Lower lobe of right lung (tissue), 2 donors: Measurements from ENCODE around the gene NINL. TPM values are rescaled to one million over a fixed set of nuclear protein-coding genes. Genes with fewer than 3 reads are reported as not detected.
A peak's percentile ranks its signal among the peaks of the same experiment; 100 is the strongest.

ENCODE experiments used
- ATAC-seq, 2 donors: fragments of 200-7000 bp; cut with Tn5 transposase; one replicate each; pipeline ENCODE4 v1.9.1; 2020 to 2022; ENCODE audit warnings: mild to moderate bottlenecking in 2 of 2, moderate library complexity in 2 of 2
- DNase-seq: peaks from one replicate; pipeline ENCODE4 v3.0.0-alpha.2; 2020
- H3K27ac ChIP-seq: fragments of 200-600 bp; one replicate; pipeline ENCODE4 v1.8.0; 2022
- H3K27me3 ChIP-seq: fragments of 200-600 bp; one replicate; pipeline ENCODE4 v1.8.0; 2022; ENCODE audit warnings: low read depth
- H3K36me3 ChIP-seq: fragments of 200-600 bp; one replicate; pipeline ENCODE4 v1.8.0; 2022; ENCODE audit warnings: mild to moderate bottlenecking
- H3K4me1 ChIP-seq: fragments of 200-600 bp; one replicate; pipeline ENCODE4 v1.8.0; 2022
- H3K4me3 ChIP-seq: fragments of 200-600 bp; one replicate; pipeline ENCODE4 v1.8.0; 2022; ENCODE audit warnings: mild to moderate bottlenecking
- H3K9me3 ChIP-seq: fragments of 200-600 bp; one replicate; pipeline ENCODE4 v1.8.0; 2022
- CTCF ChIP-seq: fragments of 200-600 bp; IDR thresholded peaks from one replicate; pipeline ENCODE4 v1.8.0; 2022; ENCODE audit warnings: antibody characterized with exemption, mild to moderate bottlenecking
- intact Hi-C: fragments of 100-400 bp; cut with DNase I; formaldehyde crosslinking; loops from one replicate; pipeline ENCODE4 v1.11.0; 2022
- total RNA-seq: library from RNA; stranded (reverse); fragmentation: NEBNext Ultra II Directional; extraction: Animal tissue kit (Norgen Biotek cat#: 25700); gene quantifications from one replicate; pipeline ENCODE4 v1.2.1, GENCODE V29; 2021
- donor health status: DM: no; HTN: yes; CAD: no; lungs with severe emphysema.

Gene NINL
- total RNA-seq, 1 donor from 2014 or later: 10.7 TPM

GRCh38 chr20:25544311-25544710 is 41.0 kb downstream of the NINL start:
- intact Hi-C loops: no loop called here
- DNase-seq: no peak
- Histone ChIP-seq H3K27ac (no peak overlapping the region), H3K9me3 (no peaks in the 10 kb centered on the region), H3K4me1 (peaks cover 37% of the 10 kb centered on the region), H3K4me3 (no peak overlapping the region), H3K27me3 (no peaks in the 10 kb centered on the region), H3K36me3 (no peaks in the 10 kb centered on the region)
- TF ChIP-seq CTCF: no peak
- ATAC-seq: no peak

- Histone ChIP-seq H3K27ac (no peak overlapping the region), H3K27me3 (no peaks in the 10 kb centered on the region), H3K9me3 (no peaks in the 10 kb centered on the region), H3K36me3 (no peaks in the 10 kb centered on the region), H3K4me3 (no peak overlapping the region), H3K4me1 (peaks cover 42% of the 10 kb centered on the region)
- ATAC-seq (no peak), DNase-seq (no peak)
- intact Hi-C loops: no loop called here
- no peak for TF ChIP-seq CTCF
These were observed 42.3 kb downstream of the NINL start for GRCh38 chr20:25543068-25543467.

GRCh38 chr20:25541676-25542075 is 43.7 kb downstream of the NINL start:
- TF ChIP-seq CTCF: no peak
- no peak for ATAC-seq

GRCh38 chr20:25539742-25540672 is 45.3 kb downstream of the NINL start:
- intact Hi-C loops: no loop called here
- peak; percentile 74 to 80 for ATAC-seq

More at GRCh38 chr20:25541676-25542075, 43.7 kb downstream of the NINL start:
- H3K4me3 ChIP-seq: no peak overlapping the region
- no peaks in the 10 kb centered on the region for H3K36me3 ChIP-seq
- no peaks in the 10 kb centered on the region for H3K27me3 ChIP-seq
- intact Hi-C loops: no loop called here
- no peaks in the 10 kb centered on the region for H3K9me3 ChIP-seq
- no peak overlapping the region for H3K27ac ChIP-seq
- no peak for DNase-seq
- H3K4me1 ChIP-seq: peaks cover 42% of the 10 kb centered on the region

More at GRCh38 chr20:25539742-25540672, 45.3 kb downstream of the NINL start:
- TF ChIP-seq CTCF: peak; percentile 30
- Histone ChIP-seq H3K9me3 (no peaks in the 10 kb centered on the region), H3K36me3 (no peaks in the 10 kb centered on the region), H3K4me1 (peaks cover 33% of the 10 kb centered on the region), H3K27me3 (no peaks in the 10 kb centered on the region), H3K27ac (peak overlapping the region; percentile 39), H3K4me3 (peak overlapping the region; percentile 39)
- no peak for DNase-seq
